Natural killer cell (primary cell): ENCODE measurements around the gene MED12L. TPM values are rescaled to one million over a fixed set of nuclear protein-coding genes. Genes with fewer than 3 reads are reported as not detected.
"Not testable (repeated sequence)": the region's sequence is repeated elsewhere in the genome, so short reads cannot be mapped to it uniquely, and the experiment has no call there.

ENCODE experiments used
- ATAC-seq, 3 donors: fragments of 150-1000 bp in 2 of 3; fragments of 200-7000 bp in 1 of 3; cut with Tn5 transposase; 1 replicate in 1 of 3; 2 replicates in 2 of 3; pipeline ENCODE4 v1.10.0; 2021; ENCODE audit warnings: mild to moderate bottlenecking in 2 of 3, moderate library complexity in 2 of 3
- DNase-seq, 2 donors: peaks; one replicate each; pipeline versions ENCODE4 v3.0.0 to v3.0.0-alpha.2; 2013 to 2021; ENCODE audit warnings: mixed read lengths in 1 of 2
- H3K27ac ChIP-seq: one replicate; pipeline ENCODE4 v1.5.1; 2013; ENCODE audit warnings: mild to moderate bottlenecking, low read length
- H3K27me3 ChIP-seq: one replicate; pipeline ENCODE4 v1.6.1; 2013; ENCODE audit warnings: low read length; ENCODE audit not compliant: control insufficient read depth, insufficient read depth
- H3K36me3 ChIP-seq: one replicate; pipeline ENCODE4 v1.6.1; 2013; ENCODE audit warnings: low read length; ENCODE audit not compliant: control insufficient read depth, insufficient read depth
- H3K4me1 ChIP-seq: one replicate; pipeline ENCODE4 v1.6.1; 2013; ENCODE audit warnings: low read length; ENCODE audit not compliant: control insufficient read depth, insufficient read depth
- H3K4me3 ChIP-seq: one replicate; pipeline ENCODE4 v1.5.1; 2013; ENCODE audit warnings: low read length
- H3K9me3 ChIP-seq: one replicate; pipeline ENCODE4 v1.6.1; 2013; ENCODE audit warnings: low read length; ENCODE audit not compliant: control insufficient read depth, insufficient read depth
- H3K27ac Mint-ChIP-seq, 2 donors: one replicate each; pipeline ENCODE4 v1.8.0; 2022; ENCODE audit warnings: mild to moderate bottlenecking in 2 of 2, mixed read lengths in 2 of 2, moderate library complexity in 1 of 2
- H3K27me3 Mint-ChIP-seq, 2 donors: one replicate each; pipeline ENCODE4 v1.8.0; 2022; ENCODE audit warnings: low read depth in 2 of 2, mixed read lengths in 2 of 2
- H3K36me3 Mint-ChIP-seq: one replicate; pipeline ENCODE4 v1.8.0; 2022; ENCODE audit warnings: mixed read lengths
- H3K4me1 Mint-ChIP-seq, 2 donors: one replicate each; pipeline ENCODE4 v1.8.0; 2022; ENCODE audit warnings: mixed read lengths in 2 of 2
- H3K4me3 Mint-ChIP-seq: one replicate; pipeline ENCODE4 v1.8.0; 2022; ENCODE audit warnings: mild to moderate bottlenecking, moderate library complexity, mixed read lengths
- H3K9me3 Mint-ChIP-seq, 2 donors: one replicate each; pipeline ENCODE4 v1.8.0; 2022; ENCODE audit warnings: mixed read lengths in 2 of 2
- WGBS: methylation state at CpG from one replicate; pipeline ENCODE4 v1.1.7; 2013; ENCODE audit warnings: missing lambda C conversion rate; ENCODE audit not compliant: insufficient coverage; 5-methylcytosine and 5-hydroxymethylcytosine counted together
- intact Hi-C: fragments of 100-400 bp; cut with micrococcal nuclease; formaldehyde crosslinking; loops from one replicate; pipeline ENCODE4 v1.14.2; 2022
- total RNA-seq, 4 donors: library from RNA; stranded (reverse); fragments of 120-200 nt in 1 of 4; gene quantifications; one replicate each; pipeline versions ENCODE4 v1.2.3 to v1.2.4, GENCODE V29; 2013 to 2022
- TF ChIP-seq, protein P1 (sequence below): fragments of 200-600 bp; IDR thresholded peaks from one replicate; pipeline ENCODE4 v1.8.0; 2022; ENCODE audit warnings: antibody characterized with exemption

MED12L gene
- total RNA-seq, 3 donors from 2014 or later (not counting 1 experiment from before 2014, with no cell fraction given): 3.0 to 6.5 (median 3.0) TPM

DNA sequence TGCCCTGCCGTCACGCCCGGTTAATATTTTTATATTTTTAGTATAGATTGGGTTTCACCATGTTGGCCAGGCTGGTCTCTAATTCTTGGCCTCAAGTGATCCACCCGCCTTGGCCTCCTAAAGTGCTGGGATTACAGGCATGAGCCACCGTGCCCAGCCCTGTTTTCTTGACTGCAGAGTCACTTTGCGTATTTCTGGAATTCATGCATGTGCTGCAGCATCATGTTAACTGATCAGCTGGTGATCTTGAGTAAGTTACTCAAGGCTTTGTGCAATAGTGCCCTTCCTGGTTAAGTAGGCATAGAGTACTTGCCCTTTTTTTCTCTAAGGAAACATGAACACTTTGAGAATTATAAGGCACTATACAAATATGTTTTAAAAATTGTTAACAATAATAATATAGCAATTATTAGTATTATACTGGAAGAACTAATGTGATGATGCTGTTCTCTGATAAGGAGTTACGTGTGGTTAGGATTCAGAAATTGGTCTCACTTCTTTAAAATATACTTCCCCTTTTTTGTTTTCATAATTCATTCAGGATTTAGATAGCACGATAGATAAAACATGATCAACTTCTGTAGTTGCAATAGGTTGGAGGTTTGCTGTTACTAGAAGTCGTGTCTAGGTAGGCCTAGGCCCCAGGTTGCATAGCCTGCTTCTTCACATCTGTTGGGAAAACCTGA is 83.9 kb downstream of the MED12L start:
- H3K4me3 Mint-ChIP-seq: no peak overlapping the region
- H3K36me3 ChIP-seq: no peaks in the 10 kb centered on the region
- WGBS: 78% methylated on average over 8 of the region's 9 CpGs
- intact Hi-C loops: loop anchor here (2.0 kb wide), 1 partner anchor 33 kb away; the partner anchor contains the start of gene GPR171
- peak overlapping the region in 1 of 2 donors; percentile 75 for H3K27ac Mint-ChIP-seq
- H3K27me3 ChIP-seq: no peaks in the 10 kb centered on the region
- H3K4me3 ChIP-seq: no peak overlapping the region
- H3K4me1 Mint-ChIP-seq: peaks cover 24 to 30% of the 10 kb centered on the region in 2 donors
- H3K9me3 ChIP-seq: no peaks in the 10 kb centered on the region
- ATAC-seq: peak in 1 of 3 donors; percentile 55
- peaks cover 32% of the 10 kb centered on the region for H3K4me1 ChIP-seq
- H3K27me3 Mint-ChIP-seq: no peaks in the 10 kb centered on the region
- H3K27ac ChIP-seq: peak overlapping the region; percentile 65
- TF ChIP-seq, protein P1, sequence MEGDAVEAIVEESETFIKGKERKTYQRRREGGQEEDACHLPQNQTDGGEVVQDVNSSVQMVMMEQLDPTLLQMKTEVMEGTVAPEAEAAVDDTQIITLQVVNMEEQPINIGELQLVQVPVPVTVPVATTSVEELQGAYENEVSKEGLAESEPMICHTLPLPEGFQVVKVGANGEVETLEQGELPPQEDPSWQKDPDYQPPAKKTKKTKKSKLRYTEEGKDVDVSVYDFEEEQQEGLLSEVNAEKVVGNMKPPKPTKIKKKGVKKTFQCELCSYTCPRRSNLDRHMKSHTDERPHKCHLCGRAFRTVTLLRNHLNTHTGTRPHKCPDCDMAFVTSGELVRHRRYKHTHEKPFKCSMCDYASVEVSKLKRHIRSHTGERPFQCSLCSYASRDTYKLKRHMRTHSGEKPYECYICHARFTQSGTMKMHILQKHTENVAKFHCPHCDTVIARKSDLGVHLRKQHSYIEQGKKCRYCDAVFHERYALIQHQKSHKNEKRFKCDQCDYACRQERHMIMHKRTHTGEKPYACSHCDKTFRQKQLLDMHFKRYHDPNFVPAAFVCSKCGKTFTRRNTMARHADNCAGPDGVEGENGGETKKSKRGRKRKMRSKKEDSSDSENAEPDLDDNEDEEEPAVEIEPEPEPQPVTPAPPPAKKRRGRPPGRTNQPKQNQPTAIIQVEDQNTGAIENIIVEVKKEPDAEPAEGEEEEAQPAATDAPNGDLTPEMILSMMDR: no peak
- no peaks in the 10 kb centered on the region for H3K36me3 Mint-ChIP-seq
- no peaks in the 10 kb centered on the region for H3K9me3 Mint-ChIP-seq
- no peak for DNase-seq

DNA sequence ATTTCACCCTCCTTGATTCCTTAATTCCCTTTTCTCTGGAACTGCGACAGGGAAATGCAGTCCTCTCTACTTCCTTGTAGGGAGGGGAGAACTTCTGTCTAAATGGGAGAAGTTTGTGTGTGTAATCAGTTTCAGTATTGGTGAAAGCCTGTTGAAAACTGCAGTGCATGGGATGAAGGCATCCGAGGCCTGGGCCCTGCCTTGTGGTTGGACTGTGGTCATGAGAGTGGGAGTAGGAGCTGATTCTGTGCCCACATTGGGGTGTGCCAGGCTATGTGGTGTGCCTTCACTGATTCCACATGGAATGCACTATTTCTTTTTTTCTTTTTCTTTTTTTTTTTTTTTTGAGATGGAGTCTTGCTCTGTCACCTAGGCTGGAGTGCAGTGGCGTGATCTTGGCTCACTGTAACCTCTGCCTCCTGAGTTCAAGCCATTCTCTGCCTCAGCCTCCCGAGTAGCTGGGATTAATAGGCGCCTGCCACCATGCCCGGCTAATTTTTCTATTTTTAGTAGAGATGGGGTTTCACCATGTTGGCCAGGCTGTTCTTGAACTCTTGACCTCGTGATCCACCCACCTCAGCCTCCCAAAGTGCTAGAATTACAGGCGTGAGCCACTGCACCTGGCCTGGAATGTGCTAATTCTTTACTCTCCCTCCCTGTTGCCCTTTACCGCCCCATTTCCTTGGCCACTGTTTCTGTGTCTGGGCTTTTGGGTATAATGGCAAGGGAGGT is 84.7 kb downstream of the MED12L start:
- not testable (repeated sequence) for H3K36me3 ChIP-seq, H3K9me3 Mint-ChIP-seq, H3K27me3 ChIP-seq, H3K4me3 ChIP-seq, H3K4me3 Mint-ChIP-seq, H3K9me3 ChIP-seq, H3K27me3 Mint-ChIP-seq, H3K36me3 Mint-ChIP-seq
- peaks cover 24 to 30% of the 10 kb centered on the region in 2 donors for H3K4me1 Mint-ChIP-seq
- intact Hi-C loops: loop anchor here (2.0 kb wide), 1 partner anchor 33 kb away; the partner anchor contains the start of gene GPR171
- DNase-seq (peak in 1 of 2 donors; percentile 38), ATAC-seq (peak in 2 of 3 donors; percentile 26 to 45)
- H3K4me1 ChIP-seq: peaks cover 32% of the 10 kb centered on the region
- H3K27ac ChIP-seq: peak overlapping the region; percentile 65
- 25% methylated on average over 6 of the region's 9 CpGs for WGBS
- peak overlapping the region; percentile 64 to 75 for H3K27ac Mint-ChIP-seq

DNA sequence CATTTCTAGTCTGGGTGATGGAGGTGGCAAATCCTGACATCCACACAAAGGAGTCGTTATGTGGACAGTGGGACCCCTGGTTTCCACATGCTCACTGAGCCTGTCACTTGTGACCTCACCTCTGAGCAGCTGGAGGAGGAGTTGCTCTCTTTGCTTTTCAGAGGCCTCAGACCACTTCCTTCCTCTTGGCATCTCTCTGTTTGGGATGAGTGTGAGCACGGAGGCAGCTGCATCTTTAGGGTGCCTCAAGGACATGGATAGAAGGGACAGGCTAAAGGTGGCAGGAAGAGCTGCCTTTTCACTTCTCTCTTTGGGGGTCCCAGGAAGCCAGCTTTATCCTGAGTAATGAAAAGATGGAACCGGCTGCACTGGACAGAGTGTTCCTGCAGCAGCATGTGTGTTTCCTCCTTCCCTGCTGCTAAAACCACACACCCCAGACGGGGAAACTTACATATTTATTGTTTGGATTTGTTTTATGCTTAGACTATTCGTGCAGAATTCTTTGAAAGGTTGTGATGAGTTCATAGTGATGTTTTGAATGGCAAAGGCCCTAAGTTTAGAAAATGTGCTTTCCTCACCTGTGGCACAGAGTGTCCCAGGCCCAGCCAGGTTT is 85.8 kb downstream of the MED12L start:
- WGBS: 2% methylated on average over 5 of the region's 5 CpGs
- no peaks in the 10 kb centered on the region for H3K36me3 ChIP-seq
- Mint-ChIP-seq H3K9me3 (no peaks in the 10 kb centered on the region), H3K36me3 (no peaks in the 10 kb centered on the region), H3K4me3 (peak overlapping the region; percentile 37), H3K4me1 (peaks cover 24 to 30% of the 10 kb centered on the region in 2 donors), H3K27me3 (no peaks in the 10 kb centered on the region), H3K27ac (peak overlapping the region; percentile 64 to 75)
- TF ChIP-seq, protein P1: no peak
- peak in 1 of 2 donors; percentile 60 for DNase-seq
- H3K9me3 ChIP-seq: no peaks in the 10 kb centered on the region
- intact Hi-C loops: no loop called here
- ATAC-seq: peak; percentile 46 to 62 (median 61)
- H3K27ac ChIP-seq: peak overlapping the region; percentile 65
- H3K4me3 ChIP-seq: no peak overlapping the region
- no peaks in the 10 kb centered on the region for H3K27me3 ChIP-seq
- peaks cover 32% of the 10 kb centered on the region for H3K4me1 ChIP-seq

DNA sequence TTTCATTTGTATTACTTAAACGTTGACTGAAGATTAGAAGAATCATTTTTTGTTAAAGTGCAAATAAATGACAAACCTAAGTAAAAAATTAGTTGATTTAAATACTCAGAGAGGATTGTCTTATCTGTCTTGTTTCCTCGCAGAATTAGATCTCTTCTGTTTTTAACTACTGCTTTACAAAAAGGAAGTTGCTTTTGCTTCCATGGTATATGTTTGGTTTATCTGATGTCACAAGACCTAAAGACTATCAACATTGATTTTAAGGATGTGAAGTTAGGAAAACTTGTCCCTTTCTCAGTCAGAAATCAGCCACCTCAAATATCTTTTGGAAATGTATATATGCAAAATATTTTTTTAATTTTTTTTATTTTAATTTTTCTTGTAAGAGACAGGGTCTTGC is 88.9 kb downstream of the MED12L start:
- TF ChIP-seq, protein P1: no peak
- peaks cover 24 to 30% of the 10 kb centered on the region in 2 donors for H3K4me1 Mint-ChIP-seq
- no peak for ATAC-seq
- H3K36me3 ChIP-seq: no peaks in the 10 kb centered on the region
- no peaks in the 10 kb centered on the region for H3K9me3 ChIP-seq
- H3K4me1 ChIP-seq: peaks cover 25% of the 10 kb centered on the region
- no peak overlapping the region for H3K27ac ChIP-seq
- H3K27me3 Mint-ChIP-seq: no peaks in the 10 kb centered on the region
- no CpG with 5 or more reads among the region's 2 CpGs for WGBS
- no peak for DNase-seq
- no peak overlapping the region for H3K27ac Mint-ChIP-seq
- H3K4me3 ChIP-seq: no peak overlapping the region
- no peaks in the 10 kb centered on the region for H3K27me3 ChIP-seq
- H3K9me3 Mint-ChIP-seq: no peaks in the 10 kb centered on the region
- no peaks in the 10 kb centered on the region for H3K36me3 Mint-ChIP-seq
- H3K4me3 Mint-ChIP-seq: no peak overlapping the region
- intact Hi-C loops: no loop called here
